ENCODE measurements around the gene KANSL1. TPM values are rescaled to one million over a fixed set of nuclear protein-coding genes. Genes with fewer than 3 reads are reported as not detected.

The KANSL1 gene
- total and polyA plus RNA-seq, 3 experiments from 2014 or later, result 20.9 to 70.7 (median 69.2) TPM

- Mint-ChIP-seq H3K27ac (no peak overlapping the region), H3K27me3 (peaks cover 1 to 4% of the 10 kb centered on the region in 2 donors), H3K36me3 (no peaks in the 10 kb centered on the region), H3K4me1 (peaks cover 1 to 3% (median 2%) of the 10 kb centered on the region in 3 donors), H3K4me3 (no peak overlapping the region), H3K9me3 (no peaks in the 10 kb centered on the region)
- H3K4me3 ChIP-seq (ENCODE audit: low read length), result no peak overlapping the region
- ChIA-PET POLR2A (no interaction called here), CTCF (interaction anchor here (0.6 to 0.7 kb wide), 2 partner anchors 11 to 188 kb away, joined by 3 to 5 read pairs; no protein-coding TSS in a partner anchor)
- no peak overlapping the region for H3K27ac ChIP-seq (ENCODE audit: low read depth, low read length)
- H3K4me1 ChIP-seq (ENCODE audit: insufficient read depth, low read length), result no peaks in the 10 kb centered on the region
- H3K9me3 ChIP-seq (ENCODE audit: low read length), result no peaks in the 10 kb centered on the region
- DNase-seq, result no peak
- H3K36me3 ChIP-seq (ENCODE audit: insufficient read depth, low read length), result no peaks in the 10 kb centered on the region
- H3K27me3 ChIP-seq (ENCODE audit: insufficient read depth, low read length, poor library complexity, severe bottlenecking), result no peaks in the 10 kb centered on the region
Measured at GRCh38 chr17:46013127-46013501, 180.1 kb downstream of the KANSL1 start.

- no peaks in the 10 kb centered on the region for H3K4me1 ChIP-seq (ENCODE audit: insufficient read depth, low read length)
- Mint-ChIP-seq H3K27ac (no peak overlapping the region), H3K4me3 (no peak overlapping the region), H3K27me3 (peaks cover 1 to 4% of the 10 kb centered on the region in 2 donors), H3K36me3 (no peaks in the 10 kb centered on the region), H3K9me3 (no peaks in the 10 kb centered on the region), H3K4me1 (no peaks in the 10 kb centered on the region)
- H3K27me3 ChIP-seq (ENCODE audit: insufficient read depth, low read length, poor library complexity, severe bottlenecking), result no peaks in the 10 kb centered on the region
- no peak overlapping the region for H3K27ac ChIP-seq (ENCODE audit: low read depth, low read length)
- no peaks in the 10 kb centered on the region for H3K9me3 ChIP-seq (ENCODE audit: low read length)
- DNase-seq, result no peak
- no peak overlapping the region for H3K4me3 ChIP-seq (ENCODE audit: low read length)
- no peaks in the 10 kb centered on the region for H3K36me3 ChIP-seq (ENCODE audit: insufficient read depth, low read length)
- CTCF ChIA-PET, result interaction anchor here (0.6 to 2.1 kb wide), 2 partner anchors 8 to 189 kb away, joined by 5 to 6 read pairs; no protein-coding TSS in a partner anchor
- POLR2A ChIA-PET, result no interaction called here
Measured at GRCh38 chr17:46012506-46013079, 180.6 kb downstream of the KANSL1 start.

DNA sequence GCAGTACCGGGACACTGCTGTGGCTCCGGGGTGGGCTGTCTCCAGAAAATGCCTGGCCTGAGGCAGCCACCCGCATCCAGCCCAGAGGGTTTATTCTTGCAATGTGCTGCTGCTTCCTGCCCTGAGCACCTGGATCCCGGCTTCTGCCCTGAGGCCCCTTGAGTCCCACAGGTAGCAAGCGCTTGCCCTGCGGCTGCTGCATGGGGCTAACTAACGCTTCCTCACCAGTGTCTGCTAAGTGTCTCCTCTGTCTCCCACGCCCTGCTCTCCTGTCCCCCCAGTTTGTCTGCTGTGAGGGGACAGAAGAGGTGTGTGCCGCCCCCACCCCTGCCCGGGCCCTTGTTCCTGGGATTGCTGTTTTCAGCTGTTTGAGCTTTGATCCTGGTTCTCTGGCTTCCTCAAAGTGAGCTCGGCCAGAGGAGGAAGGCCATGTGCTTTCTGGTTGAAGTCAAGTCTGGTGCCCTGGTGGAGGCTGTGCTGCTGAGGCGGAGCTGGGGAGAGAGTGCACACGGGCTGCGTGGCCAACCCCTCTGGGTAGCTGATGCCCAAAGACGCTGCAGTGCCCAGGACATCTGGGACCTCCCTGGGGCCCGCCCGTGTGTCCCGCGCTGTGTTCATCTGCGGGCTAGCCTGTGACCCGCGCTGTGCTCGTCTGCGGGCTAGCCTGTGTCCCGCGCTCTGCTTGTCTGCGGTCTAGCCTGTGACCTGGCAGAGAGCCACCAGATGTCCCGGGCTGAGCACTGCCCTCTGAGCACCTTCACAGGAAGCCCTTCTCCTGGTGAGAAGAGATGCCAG is 181.3 kb downstream of the KANSL1 start:
- Mint-ChIP-seq H3K4me1 (no peaks in the 10 kb centered on the region), H3K9me3 (no peaks in the 10 kb centered on the region), H3K27ac (no peak overlapping the region), H3K4me3 (no peak overlapping the region), H3K27me3 (peaks cover 1 to 4% of the 10 kb centered on the region in 2 donors), H3K36me3 (no peaks in the 10 kb centered on the region)
- Histone ChIP-seq H3K27me3 (ENCODE audit: insufficient read depth, low read length, poor library complexity, severe bottlenecking) (no peaks in the 10 kb centered on the region), H3K27ac (ENCODE audit: low read depth, low read length) (no peak overlapping the region), H3K4me3 (ENCODE audit: low read length) (no peak overlapping the region), H3K4me1 (ENCODE audit: insufficient read depth, low read length) (no peaks in the 10 kb centered on the region), H3K36me3 (ENCODE audit: insufficient read depth, low read length) (no peaks in the 10 kb centered on the region), H3K9me3 (ENCODE audit: low read length) (no peaks in the 10 kb centered on the region)
- ChIA-PET POLR2A (no interaction called here), CTCF (interaction anchor here (2.1 kb wide), 1 partner anchor 9 kb away, joined by 6 read pairs; no protein-coding TSS in a partner anchor)
- no peak for DNase-seq

DNA sequence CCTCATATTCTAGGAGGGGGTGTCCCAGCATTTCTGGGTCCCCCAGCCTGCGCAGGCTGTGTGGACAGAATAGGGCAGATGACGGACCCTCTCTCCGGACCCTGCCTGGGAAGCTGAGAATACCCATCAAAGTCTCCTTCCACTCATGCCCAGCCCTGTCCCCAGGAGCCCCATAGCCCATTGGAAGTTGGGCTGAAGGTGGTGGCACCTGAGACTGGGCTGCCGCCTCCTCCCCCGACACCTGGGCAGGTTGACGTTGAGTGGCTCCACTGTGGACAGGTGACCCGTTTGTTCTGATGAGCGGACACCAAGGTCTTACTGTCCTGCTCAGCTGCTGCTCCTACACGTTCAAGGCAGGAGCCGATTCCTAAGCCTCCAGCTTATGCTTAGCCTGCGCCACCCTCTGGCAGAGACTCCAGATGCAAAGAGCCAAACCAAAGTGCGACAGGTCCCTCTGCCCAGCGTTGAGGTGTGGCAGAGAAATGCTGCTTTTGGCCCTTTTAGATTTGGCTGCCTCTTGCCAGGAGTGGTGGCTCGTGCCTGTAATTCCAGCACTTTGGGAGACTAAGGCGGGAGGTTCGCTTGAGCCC is 182.5 kb downstream of the KANSL1 start:
- CTCF ChIA-PET, result interaction anchor here (2.1 kb wide), 1 partner anchor 10 kb away, joined by 6 read pairs; no protein-coding TSS in a partner anchor
- no peak overlapping the region for H3K4me3 Mint-ChIP-seq
- H3K4me3 ChIP-seq (ENCODE audit: low read length), result no peak overlapping the region
- no peak overlapping the region for H3K27ac Mint-ChIP-seq
- POLR2A ChIA-PET, result no interaction called here
- no peaks in the 10 kb centered on the region for H3K4me1 ChIP-seq (ENCODE audit: insufficient read depth, low read length)
- H3K9me3 ChIP-seq (ENCODE audit: low read length), result no peaks in the 10 kb centered on the region
- no peaks in the 10 kb centered on the region for H3K36me3 Mint-ChIP-seq
- H3K27me3 Mint-ChIP-seq, result peaks cover 1 to 4% of the 10 kb centered on the region in 2 donors
- H3K4me1 Mint-ChIP-seq, result no peaks in the 10 kb centered on the region
- no peaks in the 10 kb centered on the region for H3K27me3 ChIP-seq (ENCODE audit: insufficient read depth, low read length, poor library complexity, severe bottlenecking)
- H3K9me3 Mint-ChIP-seq, result no peaks in the 10 kb centered on the region
- H3K27ac ChIP-seq (ENCODE audit: low read depth, low read length), result no peak overlapping the region
- DNase-seq, result peak in 1 of 5 donors; percentile 37
- no peaks in the 10 kb centered on the region for H3K36me3 ChIP-seq (ENCODE audit: insufficient read depth, low read length)

DNA sequence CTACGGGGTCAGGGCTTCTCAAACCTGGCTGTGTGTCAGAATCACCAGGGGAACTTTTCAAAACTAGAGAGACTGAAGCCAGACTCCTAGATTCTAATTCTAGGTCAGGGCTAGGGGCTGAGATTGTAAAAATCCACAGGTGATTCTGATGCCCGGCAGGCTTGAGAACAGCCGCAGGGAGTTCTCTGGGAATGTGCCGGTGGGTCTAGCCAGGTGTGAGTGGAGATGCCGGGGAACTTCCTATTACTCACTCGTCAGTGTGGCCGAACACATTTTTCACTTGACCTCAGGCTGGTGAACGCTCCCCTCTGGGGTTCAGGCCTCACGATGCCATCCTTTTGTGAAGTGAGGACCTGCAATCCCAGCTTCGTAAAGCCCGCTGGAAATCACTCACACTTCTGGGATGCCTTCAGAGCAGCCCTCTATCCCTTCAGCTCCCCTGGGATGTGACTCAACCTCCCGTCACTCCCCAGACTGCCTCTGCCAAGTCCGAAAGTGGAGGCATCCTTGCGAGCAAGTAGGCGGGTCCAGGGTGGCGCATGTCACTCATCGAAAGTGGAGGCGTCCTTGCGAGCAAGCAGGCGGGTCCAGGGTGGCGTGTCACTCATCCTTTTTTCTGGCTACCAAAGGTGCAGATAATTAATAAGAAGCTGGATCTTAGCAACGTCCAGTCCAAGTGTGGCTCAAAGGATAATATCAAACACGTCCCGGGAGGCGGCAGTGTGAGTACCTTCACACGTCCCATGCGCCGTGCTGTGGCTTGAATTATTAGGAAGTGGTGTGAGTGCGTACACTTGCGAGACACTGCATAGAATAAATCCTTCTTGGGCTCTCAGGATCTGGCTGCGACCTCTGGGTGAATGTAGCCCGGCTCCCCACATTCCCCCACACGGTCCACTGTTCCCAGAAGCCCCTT is 183.3 kb downstream of the KANSL1 start:
- peaks cover 1 to 4% of the 10 kb centered on the region in 2 donors for H3K27me3 Mint-ChIP-seq
- ChIA-PET POLR2A (no interaction called here), CTCF (interaction anchor here (1.1 kb wide), 1 partner anchor 8 kb away, joined by 3 read pairs; no protein-coding TSS in a partner anchor)
- Histone ChIP-seq H3K9me3 (ENCODE audit: low read length) (no peaks in the 10 kb centered on the region), H3K27me3 (ENCODE audit: insufficient read depth, low read length, poor library complexity, severe bottlenecking) (no peaks in the 10 kb centered on the region), H3K4me1 (ENCODE audit: insufficient read depth, low read length) (no peaks in the 10 kb centered on the region), H3K36me3 (ENCODE audit: insufficient read depth, low read length) (no peaks in the 10 kb centered on the region), H3K27ac (ENCODE audit: low read depth, low read length) (no peak overlapping the region), H3K4me3 (ENCODE audit: low read length) (no peak overlapping the region)
- no peak overlapping the region for H3K27ac Mint-ChIP-seq
- H3K4me3 Mint-ChIP-seq, result no peak overlapping the region
- H3K36me3 Mint-ChIP-seq, result no peaks in the 10 kb centered on the region
- H3K9me3 Mint-ChIP-seq, result no peaks in the 10 kb centered on the region
- no peaks in the 10 kb centered on the region for H3K4me1 Mint-ChIP-seq
- peak in 1 of 5 donors; percentile 33 for DNase-seq

DNA sequence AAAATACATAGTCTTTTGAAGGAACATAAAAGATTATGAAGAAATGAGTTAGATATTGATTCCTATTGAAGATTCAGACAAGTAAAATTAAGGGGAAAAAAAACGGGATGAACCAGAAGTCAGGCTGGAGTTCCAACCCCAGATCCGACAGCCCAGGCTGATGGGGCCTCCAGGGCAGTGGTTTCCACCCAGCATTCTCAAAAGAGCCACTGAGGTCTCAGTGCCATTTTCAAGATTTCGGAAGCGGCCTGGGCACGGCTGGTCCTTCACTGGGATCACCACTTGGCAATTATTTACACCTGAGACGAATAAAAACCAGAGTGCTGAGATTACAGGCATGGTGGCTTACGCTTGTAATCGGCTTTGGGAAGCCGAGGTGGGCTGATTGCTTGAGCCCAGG is 184.6 kb downstream of the KANSL1 start:
- Mint-ChIP-seq H3K27me3 (peaks cover 1 to 4% of the 10 kb centered on the region in 2 donors), H3K4me1 (peaks cover 0 to 2% (median 0%) of the 10 kb centered on the region in 3 donors), H3K36me3 (no peaks in the 10 kb centered on the region), H3K4me3 (no peak overlapping the region), H3K9me3 (no peaks in the 10 kb centered on the region), H3K27ac (no peak overlapping the region)
- Histone ChIP-seq H3K27me3 (ENCODE audit: insufficient read depth, low read length, poor library complexity, severe bottlenecking) (no peaks in the 10 kb centered on the region), H3K4me1 (ENCODE audit: insufficient read depth, low read length) (no peaks in the 10 kb centered on the region), H3K9me3 (ENCODE audit: low read length) (no peaks in the 10 kb centered on the region), H3K27ac (ENCODE audit: low read depth, low read length) (no peak overlapping the region), H3K36me3 (ENCODE audit: insufficient read depth, low read length) (no peaks in the 10 kb centered on the region), H3K4me3 (ENCODE audit: low read length) (no peak overlapping the region)
- ChIA-PET CTCF (no interaction called here), POLR2A (no interaction called here)
- peak in 1 of 5 donors; percentile 35 for DNase-seq

GRCh38 chr17:46007461-46007965 is 185.7 kb downstream of the KANSL1 start:
- Mint-ChIP-seq H3K36me3 (no peaks in the 10 kb centered on the region), H3K9me3 (no peaks in the 10 kb centered on the region), H3K27me3 (peaks cover 1 to 4% of the 10 kb centered on the region in 2 donors), H3K27ac (no peak overlapping the region), H3K4me1 (peaks cover 0 to 2% (median 2%) of the 10 kb centered on the region in 3 donors), H3K4me3 (no peak overlapping the region)
- no peaks in the 10 kb centered on the region for H3K27me3 ChIP-seq (ENCODE audit: insufficient read depth, low read length, poor library complexity, severe bottlenecking)
- ChIA-PET CTCF (interaction anchor here (1.4 kb wide), 1 partner anchor 205 kb away, joined by 4 read pairs; no protein-coding TSS in a partner anchor), POLR2A (no interaction called here)
- DNase-seq, result no peak
- H3K27ac ChIP-seq (ENCODE audit: low read depth, low read length), result no peak overlapping the region
- H3K4me3 ChIP-seq (ENCODE audit: low read length), result no peak overlapping the region
- no peaks in the 10 kb centered on the region for H3K9me3 ChIP-seq (ENCODE audit: low read length)
- no peaks in the 10 kb centered on the region for H3K36me3 ChIP-seq (ENCODE audit: insufficient read depth, low read length)
- H3K4me1 ChIP-seq (ENCODE audit: insufficient read depth, low read length), result peaks cover 4% of the 10 kb centered on the region

Data from CD8-positive, alpha-beta memory T cell (primary cell).